ENCODE measurements around the gene SULF2.

SULF2 gene

GRCh38 chr20:47762699-47763268 lies 22.5 kb downstream of the SULF2 start:
- FAIRE-seq: no peak
- peak; percentile 36 for DNase-seq (ENCODE audit: low spot score)

- no peak for DNase-seq (ENCODE audit: low spot score)
Observed at GRCh38 chr20:47761482-47762047, 23.7 kb downstream of the SULF2 start.

GRCh38 chr20:47760686-47761481 lies 24.4 kb downstream of the SULF2 start:
- peak; percentile 9 for FAIRE-seq

More at GRCh38 chr20:47761482-47762047, 23.7 kb downstream of the SULF2 start:
- FAIRE-seq: no peak

GRCh38 chr20:47758517-47759450 lies 26.5 kb downstream of the SULF2 start:
- FAIRE-seq: no peak

More at GRCh38 chr20:47760686-47761481, 24.4 kb downstream of the SULF2 start:
- no peak for DNase-seq (ENCODE audit: low spot score)

GRCh38 chr20:47757145-47758035 lies 27.9 kb downstream of the SULF2 start:
- FAIRE-seq: no peak

More at GRCh38 chr20:47758517-47759450, 26.5 kb downstream of the SULF2 start:
- DNase-seq (ENCODE audit: low spot score): no peak

GRCh38 chr20:47754946-47755652 lies 30.2 kb downstream of the SULF2 start:
- DNase-seq (ENCODE audit: low spot score) (no peak), FAIRE-seq (no peak)

More at GRCh38 chr20:47757145-47758035, 27.9 kb downstream of the SULF2 start:
- no peak for DNase-seq (ENCODE audit: low spot score)

GRCh38 chr20:47754388-47754715 lies 30.9 kb downstream of the SULF2 start:
- FAIRE-seq: no peak
- no peak for DNase-seq (ENCODE audit: low spot score)

- no peak for FAIRE-seq
- no peak for DNase-seq (ENCODE audit: low spot score)
Observed at GRCh38 chr20:47753576-47754387, 31.5 kb downstream of the SULF2 start.

GRCh38 chr20:47751449-47751848 lies 33.8 kb downstream of the SULF2 start:
- no peak for DNase-seq (ENCODE audit: low spot score)
- no peak for FAIRE-seq

- FAIRE-seq (no peak), DNase-seq (ENCODE audit: low spot score) (no peak)
Observed at GRCh38 chr20:47749339-47749738, 35.9 kb downstream of the SULF2 start.

GRCh38 chr20:47748823-47749222 lies 36.5 kb downstream of the SULF2 start:
- no peak for DNase-seq (ENCODE audit: low spot score)
- FAIRE-seq: no peak

- no peak for FAIRE-seq
- DNase-seq (ENCODE audit: low spot score): no peak
Observed at GRCh38 chr20:47748069-47748468, 37.2 kb downstream of the SULF2 start.

- no peak for DNase-seq (ENCODE audit: low spot score)
Observed at GRCh38 chr20:47747669-47748031, 37.6 kb downstream of the SULF2 start.

GRCh38 chr20:47744803-47745202 lies 40.5 kb downstream of the SULF2 start:
- DNase-seq (ENCODE audit: low spot score) (no peak), FAIRE-seq (peak; percentile 20)

More at GRCh38 chr20:47747669-47748031, 37.6 kb downstream of the SULF2 start:
- FAIRE-seq: no peak

- DNase-seq (ENCODE audit: low spot score) (no peak), FAIRE-seq (no peak)
Observed at GRCh38 chr20:47743671-47744070, 41.6 kb downstream of the SULF2 start.

- DNase-seq (ENCODE audit: low spot score) (no peak), FAIRE-seq (peak; percentile 48)
Observed at GRCh38 chr20:47741669-47742608, 43.3 kb downstream of the SULF2 start.

- FAIRE-seq: peak; percentile 37
Observed at GRCh38 chr20:47740862-47741184, 44.5 kb downstream of the SULF2 start.

More at GRCh38 chr20:47740862-47741184, 44.5 kb downstream of the SULF2 start:
- DNase-seq (ENCODE audit: low spot score): peak; percentile 68

Measured in urothelium cell line (cell line).